ENCODE results near the gene ENDOV. TPM values are rescaled to one million over a fixed set of nuclear protein-coding genes. Genes with fewer than 3 reads are reported as not detected.

The ENDOV gene
- total and polyA plus RNA-seq, 2 of the 13 experiments (the other 11 are each of a cell fraction or from before 2014, with no cell fraction given) = 15.1 to 17.1 TPM

DNA sequence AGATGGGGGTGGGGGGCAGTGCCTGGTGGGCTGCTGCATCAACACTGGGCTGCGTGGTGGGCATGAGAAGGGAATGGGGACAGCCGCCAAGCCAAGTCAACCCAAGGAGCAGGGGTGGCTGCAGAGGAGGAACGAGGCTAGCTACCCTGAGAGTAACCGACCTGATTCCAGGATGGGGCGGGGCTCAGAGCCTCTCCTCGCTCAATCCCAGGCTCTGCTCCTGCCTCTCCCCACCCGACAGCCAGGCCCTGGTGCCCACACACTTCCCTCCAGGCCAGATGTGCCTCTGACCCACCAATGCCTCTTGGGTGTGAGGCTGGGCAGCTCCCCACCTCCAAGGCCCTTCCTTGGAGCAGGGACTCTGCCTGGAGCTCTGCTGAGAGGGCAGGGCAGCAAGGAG is 58.7 kb downstream of the ENDOV start:
- ChIA-PET POLR2A (interaction anchor here (2.0 kb wide), 1 partner anchor 19 kb away, joined by 10 read pairs; no protein-coding TSS in a partner anchor), CTCF (ENCODE audit: low intra/inter-chr PET ratio, low total read pairs) (no interaction called here)
- TF ChIP-seq HOXD1 (CRISPR knock-in tag; IDR thresholded peaks at IDR 0.05) = no peak
- TF ChIP-seq ZFP1 (CRISPR knock-in tag; IDR thresholded peaks at IDR 0.05) = no peak
- TF ChIP-seq, protein P1, sequence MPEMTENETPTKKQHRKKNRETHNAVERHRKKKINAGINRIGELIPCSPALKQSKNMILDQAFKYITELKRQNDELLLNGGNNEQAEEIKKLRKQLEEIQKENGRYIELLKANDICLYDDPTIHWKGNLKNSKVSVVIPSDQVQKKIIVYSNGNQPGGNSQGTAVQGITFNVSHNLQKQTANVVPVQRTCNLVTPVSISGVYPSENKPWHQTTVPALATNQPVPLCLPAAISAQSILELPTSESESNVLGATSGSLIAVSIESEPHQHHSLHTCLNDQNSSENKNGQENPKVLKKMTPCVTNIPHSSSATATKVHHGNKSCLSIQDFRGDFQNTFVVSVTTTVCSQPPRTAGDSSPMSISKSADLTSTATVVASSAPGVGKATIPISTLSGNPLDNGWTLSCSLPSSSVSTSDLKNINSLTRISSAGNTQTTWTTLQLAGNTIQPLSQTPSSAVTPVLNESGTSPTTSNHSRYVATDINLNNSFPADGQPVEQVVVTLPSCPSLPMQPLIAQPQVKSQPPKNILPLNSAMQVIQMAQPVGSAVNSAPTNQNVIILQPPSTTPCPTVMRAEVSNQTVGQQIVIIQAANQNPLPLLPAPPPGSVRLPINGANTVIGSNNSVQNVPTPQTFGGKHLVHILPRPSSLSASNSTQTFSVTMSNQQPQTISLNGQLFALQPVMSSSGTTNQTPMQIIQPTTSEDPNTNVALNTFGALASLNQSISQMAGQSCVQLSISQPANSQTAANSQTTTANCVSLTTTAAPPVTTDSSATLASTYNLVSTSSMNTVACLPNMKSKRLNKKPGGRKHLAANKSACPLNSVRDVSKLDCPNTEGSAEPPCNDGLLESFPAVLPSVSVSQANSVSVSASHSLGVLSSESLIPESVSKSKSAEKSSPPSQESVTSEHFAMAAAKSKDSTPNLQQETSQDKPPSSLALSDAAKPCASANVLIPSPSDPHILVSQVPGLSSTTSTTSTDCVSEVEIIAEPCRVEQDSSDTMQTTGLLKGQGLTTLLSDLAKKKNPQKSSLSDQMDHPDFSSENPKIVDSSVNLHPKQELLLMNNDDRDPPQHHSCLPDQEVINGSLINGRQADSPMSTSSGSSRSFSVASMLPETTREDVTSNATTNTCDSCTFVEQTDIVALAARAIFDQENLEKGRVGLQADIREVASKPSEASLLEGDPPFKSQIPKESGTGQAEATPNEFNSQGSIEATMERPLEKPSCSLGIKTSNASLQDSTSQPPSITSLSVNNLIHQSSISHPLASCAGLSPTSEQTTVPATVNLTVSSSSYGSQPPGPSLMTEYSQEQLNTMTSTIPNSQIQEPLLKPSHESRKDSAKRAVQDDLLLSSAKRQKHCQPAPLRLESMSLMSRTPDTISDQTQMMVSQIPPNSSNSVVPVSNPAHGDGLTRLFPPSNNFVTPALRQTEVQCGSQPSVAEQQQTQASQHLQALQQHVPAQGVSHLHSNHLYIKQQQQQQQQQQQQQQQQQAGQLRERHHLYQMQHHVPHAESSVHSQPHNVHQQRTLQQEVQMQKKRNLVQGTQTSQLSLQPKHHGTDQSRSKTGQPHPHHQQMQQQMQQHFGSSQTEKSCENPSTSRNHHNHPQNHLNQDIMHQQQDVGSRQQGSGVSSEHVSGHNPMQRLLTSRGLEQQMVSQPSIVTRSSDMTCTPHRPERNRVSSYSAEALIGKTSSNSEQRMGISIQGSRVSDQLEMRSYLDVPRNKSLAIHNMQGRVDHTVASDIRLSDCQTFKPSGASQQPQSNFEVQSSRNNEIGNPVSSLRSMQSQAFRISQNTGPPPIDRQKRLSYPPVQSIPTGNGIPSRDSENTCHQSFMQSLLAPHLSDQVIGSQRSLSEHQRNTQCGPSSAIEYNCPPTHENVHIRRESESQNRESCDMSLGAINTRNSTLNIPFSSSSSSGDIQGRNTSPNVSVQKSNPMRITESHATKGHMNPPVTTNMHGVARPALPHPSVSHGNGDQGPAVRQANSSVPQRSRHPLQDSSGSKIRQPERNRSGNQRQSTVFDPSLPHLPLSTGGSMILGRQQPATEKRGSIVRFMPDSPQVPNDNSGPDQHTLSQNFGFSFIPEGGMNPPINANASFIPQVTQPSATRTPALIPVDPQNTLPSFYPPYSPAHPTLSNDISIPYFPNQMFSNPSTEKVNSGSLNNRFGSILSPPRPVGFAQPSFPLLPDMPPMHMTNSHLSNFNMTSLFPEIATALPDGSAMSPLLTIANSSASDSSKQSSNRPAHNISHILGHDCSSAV (CRISPR knock-in tag; IDR thresholded peaks at IDR 0.05; ENCODE audit: borderline replicate concordance) = no peak
- TF ChIP-seq, protein P2, sequence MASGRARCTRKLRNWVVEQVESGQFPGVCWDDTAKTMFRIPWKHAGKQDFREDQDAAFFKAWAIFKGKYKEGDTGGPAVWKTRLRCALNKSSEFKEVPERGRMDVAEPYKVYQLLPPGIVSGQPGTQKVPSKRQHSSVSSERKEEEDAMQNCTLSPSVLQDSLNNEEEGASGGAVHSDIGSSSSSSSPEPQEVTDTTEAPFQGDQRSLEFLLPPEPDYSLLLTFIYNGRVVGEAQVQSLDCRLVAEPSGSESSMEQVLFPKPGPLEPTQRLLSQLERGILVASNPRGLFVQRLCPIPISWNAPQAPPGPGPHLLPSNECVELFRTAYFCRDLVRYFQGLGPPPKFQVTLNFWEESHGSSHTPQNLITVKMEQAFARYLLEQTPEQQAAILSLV (CRISPR knock-in tag; IDR thresholded peaks at IDR 0.05; ENCODE audit: borderline replicate concordance) = no peak
- TF ChIP-seq ZNF431 (CRISPR knock-in tag; IDR thresholded peaks at IDR 0.05; ENCODE audit: borderline replicate concordance, low read depth) = no peak
- FAIRE-seq (no peak), DNase-seq (ENCODE audit: low spot score) (no peak), ATAC-seq (no peak)
- H3K4me3 ChIP-seq (replicated peaks in 1 of 3; ENCODE audit: insufficient read depth in 1 of 3, low read depth in 2 of 3, low read length in 3 of 3) = no peak overlapping the region
- peaks cover 28% of the 10 kb centered on the region for H3K4me1 ChIP-seq (ENCODE audit: insufficient read depth, low read length)
- peaks cover 60 to 99% of the 10 kb centered on the region in 2 experiments for H3K27me3 ChIP-seq (ENCODE audit: control insufficient read depth in 1 of 2, insufficient read depth in 2 of 2, low read length in 2 of 2)
- peaks cover 18% of the 10 kb centered on the region; the same call in 1 of the 2 replicates for H4K20me1 ChIP-seq (ENCODE audit: insufficient read depth, low read length)
- in situ Hi-C loops (cut with HindIII; ENCODE audit: extremely low pct_ligation_motif_present, low pct_unique_long_range_greater_than_20kb) = no loop called here
- WGBS (ENCODE audit: low lambda C conversion rate) = 25% methylated on average over 7 of the region's 7 CpGs
- no peak overlapping the region for H2AFZ ChIP-seq (ENCODE audit: low read length)
- BruUV-seq (replicated peaks) = no TSS peak
- intact Hi-C loops (cut with micrococcal nuclease; ENCODE audit: unreplicated experiment) = no loop called here
- no peak overlapping the region for H3K4me2 ChIP-seq (ENCODE audit: low read depth, low read length)
- H3K36me3 ChIP-seq (replicated peaks in 1 of 2; ENCODE audit: control insufficient read depth in 1 of 2, insufficient read depth in 2 of 2, low read length in 2 of 2) = no peaks in the 10 kb centered on the region
- H3K9me3 ChIP-seq (ENCODE audit: low read length) = no peaks in the 10 kb centered on the region
- no peak overlapping the region for H3K27ac ChIP-seq (ENCODE audit: extremely low read length, insufficient read depth, low read length)
- H3K79me2 ChIP-seq (ENCODE audit: insufficient read depth, low read length) = no peaks in the 10 kb centered on the region
- H3K9ac ChIP-seq (ENCODE audit: insufficient read depth, low read depth, low read length) = no peak overlapping the region
